Forelimb muscle (tissue), 1 donor: Measurements from ENCODE around the gene MAP3K5. TPM values are rescaled to one million over a fixed set of nuclear protein-coding genes. Genes with fewer than 3 reads are reported as not detected.
A peak's percentile ranks its signal among the peaks of the same experiment; 100 is the strongest.
"Not testable (repeated sequence)": the region's sequence is repeated elsewhere in the genome, so short reads cannot be mapped to it uniquely, and the experiment has no call there.

Source experiments
- DNase-seq: peaks from one replicate; pipeline ENCODE4 v3.0.0-alpha.2; 2013; ENCODE audit warnings: low read depth
- polyA plus RNA-seq: library from polyadenylated mRNA; unstranded; fragments of 120-200 nt; gene quantifications from one replicate; pipeline ENCODE4 v1.2.1, GENCODE V29; 2013; ENCODE audit not compliant: insufficient read length

The MAP3K5 gene
- 3.2 TPM for polyA plus RNA-seq

GRCh38 chr6:136792410-136793262 is at the start of gene MAP3K5:
TSS of gene MAP3K5 (minus strand) at chr6:136792477. CDS start at chr6:136792157, 320 bp downstream.
- no peak for DNase-seq

GRCh38 chr6:136840276-136841001 is 48.2 kb upstream of the MAP3K5 start:
- DNase-seq = no peak

- no peak for DNase-seq
Observed at GRCh38 chr6:136831873-136832562, 39.7 kb upstream of the MAP3K5 start.

- no peak for DNase-seq
Observed at GRCh38 chr6:136826216-136826615, 33.9 kb upstream of the MAP3K5 start.

GRCh38 chr6:136823128-136823660 is 30.9 kb upstream of the MAP3K5 start:
- no peak for DNase-seq

- peak; percentile 83 for DNase-seq
Observed at GRCh38 chr6:136822376-136823127, 30.3 kb upstream of the MAP3K5 start, which contains the start of gene PEX7. TSS of gene PEX7 (plus strand) at chr6:136822592. CDS start at chr6:136822666, 74 bp downstream.

GRCh38 chr6:136822046-136822375 is 29.7 kb upstream of the MAP3K5 start:
- no peak for DNase-seq

GRCh38 chr6:136820561-136820960 is 28.3 kb upstream of the MAP3K5 start:
- no peak for DNase-seq

- DNase-seq = no peak
Observed at GRCh38 chr6:136816656-136817055, 24.4 kb upstream of the MAP3K5 start.

- not testable (repeated sequence) for DNase-seq
Observed at GRCh38 chr6:136815608-136816007, 23.3 kb upstream of the MAP3K5 start.

GRCh38 chr6:136812174-136812573 is 19.9 kb upstream of the MAP3K5 start:
- DNase-seq = no peak

GRCh38 chr6:136811272-136811671 is 19.0 kb upstream of the MAP3K5 start:
- DNase-seq = no peak

GRCh38 chr6:136809091-136809860 is 17.0 kb upstream of the MAP3K5 start:
- no peak for DNase-seq

- DNase-seq = no peak
Observed at GRCh38 chr6:136803608-136804007, 11.3 kb upstream of the MAP3K5 start.

GRCh38 chr6:136801581-136801980 is 9.3 kb upstream of the MAP3K5 start:
- DNase-seq = no peak

GRCh38 chr6:136798044-136798443 is 5.8 kb upstream of the MAP3K5 start:
- no peak for DNase-seq

GRCh38 chr6:136795996-136796395 is 3.7 kb upstream of the MAP3K5 start:
- no peak for DNase-seq

- DNase-seq = no peak
Observed at GRCh38 chr6:136795386-136795785, 3.1 kb upstream of the MAP3K5 start.

GRCh38 chr6:136793363-136793762 is 1.1 kb upstream of the MAP3K5 start:
- DNase-seq = no peak

- no peak for DNase-seq
Observed at GRCh38 chr6:136792095-136792409, 225 bp downstream of the MAP3K5 start.
